GM21529 (cell line): ENCODE data around the gene GNAS-AS1.

ENCODE experiments used
- ATAC-seq: cut with Tn5 transposase; IDR thresholded peaks from one replicate; pipeline ENCODE4 v1.9.1; 2021; ENCODE audit not compliant: unreplicated experiment

Gene GNAS-AS1

GRCh38 chr20:58850693-58851174 is at the start of gene GNAS-AS1:
TSS of gene GNAS-AS1 (minus strand) at chr20:58850902.
- ATAC-seq = peak; percentile 90

GRCh38 chr20:58900397-58900796 is 49.7 kb upstream of the GNAS-AS1 start:
- ATAC-seq = no peak

- no peak for ATAC-seq
Measured at GRCh38 chr20:58899512-58899911, 48.8 kb upstream of the GNAS-AS1 start.

- ATAC-seq = no peak
Measured at GRCh38 chr20:58898629-58899408, 48.1 kb upstream of the GNAS-AS1 start.

GRCh38 chr20:58897488-58897887 is 46.8 kb upstream of the GNAS-AS1 start:
- ATAC-seq = no peak

- no peak for ATAC-seq
Measured at GRCh38 chr20:58896820-58897219, 46.1 kb upstream of the GNAS-AS1 start.

GRCh38 chr20:58895448-58896180 is 44.9 kb upstream of the GNAS-AS1 start:
- no peak for ATAC-seq

GRCh38 chr20:58894652-58895447 is 44.1 kb upstream of the GNAS-AS1 start:
- no peak for ATAC-seq

- ATAC-seq = no peak
Measured at GRCh38 chr20:58893355-58894120, 42.8 kb upstream of the GNAS-AS1 start.

GRCh38 chr20:58892932-58893224 is 42.2 kb upstream of the GNAS-AS1 start:
- no peak for ATAC-seq

- ATAC-seq = no peak
Measured at GRCh38 chr20:58892141-58892931, 41.6 kb upstream of the GNAS-AS1 start.

GRCh38 chr20:58891718-58892140 is 41.0 kb upstream of the GNAS-AS1 start:
- ATAC-seq = no peak

- ATAC-seq = peak; percentile 14
Measured at GRCh38 chr20:58891086-58891717, 40.5 kb upstream of the GNAS-AS1 start.

GRCh38 chr20:58890518-58891085 is 39.9 kb upstream of the GNAS-AS1 start:
- peak; percentile 18 for ATAC-seq

GRCh38 chr20:58889798-58890517 is 39.3 kb upstream of the GNAS-AS1 start:
- ATAC-seq = peak; percentile 2

GRCh38 chr20:58889334-58889760 is 38.6 kb upstream of the GNAS-AS1 start:
- no peak for ATAC-seq

GRCh38 chr20:58888521-58889333 is 38.0 kb upstream of the GNAS-AS1 start:
- peak; percentile 44 for ATAC-seq

GRCh38 chr20:58888103-58888502 is 37.4 kb upstream of the GNAS-AS1 start:
- no peak for ATAC-seq
